ENCODE results near the gene NRIP1. TPM values are rescaled to one million over a fixed set of nuclear protein-coding genes. Genes with fewer than 3 reads are reported as not detected.

NRIP1 gene
- total RNA-seq, 1 experiment from 2014 or later: 10.3 TPM

- H3K27me3 Mint-ChIP-seq (ENCODE audit: low read depth): peaks cover 1% of the 10 kb centered on the region; the same call in 1 of the 2 replicates
- no peak overlapping the region for H3K27ac Mint-ChIP-seq
- ATAC-seq (no peak), DNase-seq (ENCODE audit: low spot score) (no peak)
- H3K9me3 Mint-ChIP-seq: no peaks in the 10 kb centered on the region
- H3K36me3 Mint-ChIP-seq: no peaks in the 10 kb centered on the region
- POLR2A ChIA-PET: no interaction called here
- H3K4me3 Mint-ChIP-seq: no peak overlapping the region
- TF ChIP-seq GRHL2 (CRISPR knock-in tag; IDR thresholded peaks at IDR 0.05; ENCODE audit: insufficient replicate concordance, severe bottlenecking) (no peak), IRF1 (CRISPR knock-in tag; IDR thresholded peaks at IDR 0.05) (no peak), CDX4 (CRISPR knock-in tag; IDR thresholded peaks at IDR 0.05; ENCODE audit: borderline replicate concordance) (no peak), AFF4 (CRISPR knock-in tag; IDR thresholded peaks at IDR 0.05; ENCODE audit: borderline replicate concordance) (no peak)
- peaks cover 19% of the 10 kb centered on the region for H3K4me1 Mint-ChIP-seq
- CTCF ChIA-PET: interaction anchor here (1.2 kb wide), 1 partner anchor 131 kb away, joined by 3 read pairs; no protein-coding TSS in a partner anchor
Measured at GRCh38 chr21:14995226-14995625, 69.6 kb downstream of the NRIP1 start.

- no peak for ATAC-seq
- peaks cover 22% of the 10 kb centered on the region for H3K4me1 Mint-ChIP-seq
- H3K4me3 Mint-ChIP-seq: no peak overlapping the region
- no peak overlapping the region for H3K27ac Mint-ChIP-seq
- TF ChIP-seq MLX (CRISPR knock-in tag; IDR thresholded peaks at IDR 0.05) (no peak), SMAD4 (CRISPR knock-in tag; IDR thresholded peaks at IDR 0.05) (no peak), USF1 (CRISPR knock-in tag; IDR thresholded peaks at IDR 0.05) (no peak), FOXP1 (CRISPR knock-in tag; IDR thresholded peaks at IDR 0.05; ENCODE audit: borderline replicate concordance) (no peak), NFATC4 (CRISPR knock-in tag; IDR thresholded peaks at IDR 0.05) (no peak), ZNF396 (CRISPR knock-in tag; IDR thresholded peaks at IDR 0.05; ENCODE audit: borderline replicate concordance) (no peak), NR2C2 (CRISPR knock-in tag; IDR thresholded peaks at IDR 0.05) (no peak), ZBTB21 (CRISPR knock-in tag; IDR thresholded peaks at IDR 0.05; ENCODE audit: borderline replicate concordance) (no peak), NR3C1 (CRISPR knock-in tag; conservative IDR thresholded peaks at IDR 0.05; ENCODE audit: low read depth) (no peak), CREM (CRISPR knock-in tag; IDR thresholded peaks at IDR 0.05) (no peak), ZNF263 (CRISPR knock-in tag; IDR thresholded peaks at IDR 0.05; ENCODE audit: low read depth) (no peak), ZNF121 (CRISPR knock-in tag; IDR thresholded peaks at IDR 0.05) (no peak), PRDM15 (CRISPR knock-in tag; IDR thresholded peaks at IDR 0.05) (no peak)
- no peaks in the 10 kb centered on the region for H3K9me3 Mint-ChIP-seq
- H3K36me3 Mint-ChIP-seq: no peaks in the 10 kb centered on the region
- ChIA-PET POLR2A (no interaction called here), CTCF (no interaction called here)
- no peak for DNase-seq (ENCODE audit: low spot score)
- H3K27me3 Mint-ChIP-seq (ENCODE audit: low read depth): peaks cover 18% of the 10 kb centered on the region
Measured at GRCh38 chr21:14993115-14993514, 71.7 kb downstream of the NRIP1 start.
